ENCODE measurements around the gene ATP5F1D.

Gene ATP5F1D

GRCh38 chr19:1283917-1284292, 42.4 kb downstream of the ATP5F1D start:
- no peak for DNase-seq

- DNase-seq = no peak
Measured at GRCh38 chr19:1284293-1284978, 42.9 kb downstream of the ATP5F1D start.

GRCh38 chr19:1284979-1285736, 43.6 kb downstream of the ATP5F1D start:
- no peak for DNase-seq

GRCh38 chr19:1285737-1286360, 44.3 kb downstream of the ATP5F1D start, which contains the start of gene EFNA2:
TSS of gene EFNA2 (plus strand) at chr19:1285873. CDS start at chr19:1286169, 296 bp downstream.
- DNase-seq = no peak

GRCh38 chr19:1286487-1287353, 45.2 kb downstream of the ATP5F1D start:
- no peak for DNase-seq

GRCh38 chr19:1287354-1288225, 46.0 kb downstream of the ATP5F1D start:
- no peak for DNase-seq

GRCh38 chr19:1288226-1288612, 46.7 kb downstream of the ATP5F1D start:
- no peak for DNase-seq

GRCh38 chr19:1288833-1289685, 47.5 kb downstream of the ATP5F1D start:
- no peak for DNase-seq

GRCh38 chr19:1289686-1290025, 48.1 kb downstream of the ATP5F1D start:
- no peak for DNase-seq

GRCh38 chr19:1290196-1290702, 48.7 kb downstream of the ATP5F1D start:
- DNase-seq = no peak

- no peak for DNase-seq
Measured at GRCh38 chr19:1290703-1291651, 49.4 kb downstream of the ATP5F1D start.

GRCh38 chr19:1291761-1292418, 50.3 kb downstream of the ATP5F1D start:
- no peak for DNase-seq

GRCh38 chr19:1292419-1293151, 51.0 kb downstream of the ATP5F1D start:
- DNase-seq = no peak

- no peak for DNase-seq
Measured at GRCh38 chr19:1293782-1294604, 52.4 kb downstream of the ATP5F1D start.
